ENCODE data around the gene MRPL57. TPM values are rescaled to one million over a fixed set of nuclear protein-coding genes. Genes with fewer than 3 reads are reported as not detected.
"Not testable (repeated sequence)": the region's sequence is repeated elsewhere in the genome, so short reads cannot be mapped to it uniquely, and the experiment has no call there.

MRPL57 gene
- 15.6 to 17.1 TPM (median 16.8 TPM) in 3 replicates for total RNA-seq

DNA sequence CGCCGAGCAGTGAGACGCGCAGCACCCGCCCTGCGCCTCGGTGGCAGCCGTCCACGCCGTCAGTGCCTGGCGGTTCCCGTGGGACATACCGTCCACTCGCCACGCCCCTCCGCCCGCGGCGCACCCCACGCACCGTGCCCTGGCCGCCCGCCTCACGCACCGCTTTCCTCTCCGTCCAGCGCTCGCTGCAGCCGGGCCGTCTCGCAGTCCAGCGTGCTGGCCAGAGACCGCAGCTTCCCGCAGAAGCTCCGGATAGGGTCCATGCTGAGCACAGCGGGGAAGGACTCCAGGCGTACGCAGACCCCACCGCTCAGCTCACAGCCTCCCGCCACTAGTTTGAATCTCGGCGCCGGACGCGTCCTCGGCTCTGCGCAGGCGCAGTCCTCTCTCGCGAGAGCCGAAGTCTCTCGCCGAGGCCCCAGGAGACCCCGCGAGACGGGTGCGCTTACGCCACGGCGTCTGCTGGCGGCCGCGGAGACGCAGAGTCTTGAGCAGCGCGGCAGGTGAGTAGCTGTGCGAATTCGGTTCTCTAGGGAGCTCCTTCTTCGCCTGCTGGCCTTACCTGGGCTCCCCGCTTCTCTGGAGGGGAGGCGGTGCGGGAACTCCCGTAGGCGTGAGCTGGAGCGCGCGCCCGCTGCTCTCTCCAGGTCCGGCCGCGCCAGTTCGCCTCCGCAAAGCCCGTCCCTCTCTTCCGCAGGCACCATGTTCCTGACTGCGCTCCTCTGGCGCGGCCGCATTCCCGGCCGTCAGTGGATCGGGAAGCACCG is at the start of gene MRPL57, which contains the start of gene SKA3:
TSS of gene MRPL57 (plus strand) at position 444 of the 767 bp plus-strand sequence. CDS start at position 703, 259 bp downstream.
TSS of gene SKA3 (minus strand) at position 338 of the 767 bp plus-strand sequence. CDS start at position 263, 75 bp downstream.
- TF ChIP-seq, protein P1, sequence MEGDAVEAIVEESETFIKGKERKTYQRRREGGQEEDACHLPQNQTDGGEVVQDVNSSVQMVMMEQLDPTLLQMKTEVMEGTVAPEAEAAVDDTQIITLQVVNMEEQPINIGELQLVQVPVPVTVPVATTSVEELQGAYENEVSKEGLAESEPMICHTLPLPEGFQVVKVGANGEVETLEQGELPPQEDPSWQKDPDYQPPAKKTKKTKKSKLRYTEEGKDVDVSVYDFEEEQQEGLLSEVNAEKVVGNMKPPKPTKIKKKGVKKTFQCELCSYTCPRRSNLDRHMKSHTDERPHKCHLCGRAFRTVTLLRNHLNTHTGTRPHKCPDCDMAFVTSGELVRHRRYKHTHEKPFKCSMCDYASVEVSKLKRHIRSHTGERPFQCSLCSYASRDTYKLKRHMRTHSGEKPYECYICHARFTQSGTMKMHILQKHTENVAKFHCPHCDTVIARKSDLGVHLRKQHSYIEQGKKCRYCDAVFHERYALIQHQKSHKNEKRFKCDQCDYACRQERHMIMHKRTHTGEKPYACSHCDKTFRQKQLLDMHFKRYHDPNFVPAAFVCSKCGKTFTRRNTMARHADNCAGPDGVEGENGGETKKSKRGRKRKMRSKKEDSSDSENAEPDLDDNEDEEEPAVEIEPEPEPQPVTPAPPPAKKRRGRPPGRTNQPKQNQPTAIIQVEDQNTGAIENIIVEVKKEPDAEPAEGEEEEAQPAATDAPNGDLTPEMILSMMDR (IDR thresholded peaks at IDR 0.05; ENCODE audit: unreplicated experiment) = no peak
- H3K9me3 Mint-ChIP-seq = no peaks in the 10 kb centered on the region
- H3K36me3 Mint-ChIP-seq = no peaks in the 10 kb centered on the region

GRCh38 chr13:21130116-21130515 is 46.3 kb upstream of the MRPL57 start:
- DNase-seq (ENCODE audit: low spot score in 2 of 2, unreplicated experiment in 2 of 2) = no peak
- Mint-ChIP-seq H3K9me3 (no peaks in the 10 kb centered on the region), H3K27me3 (ENCODE audit: low read depth) (no peaks in the 10 kb centered on the region), H3K27ac (no peak overlapping the region), H3K36me3 (no peaks in the 10 kb centered on the region), H3K4me3 (no peak overlapping the region), H3K4me1 (peaks cover 1% of the 10 kb centered on the region)
- TF ChIP-seq, protein P1 (IDR thresholded peaks at IDR 0.05; ENCODE audit: unreplicated experiment) = no peak

More for the DNA sequence above, at the start of gene MRPL57, which contains the start of gene SKA3:
- peak; percentile 94 to 98 for DNase-seq (ENCODE audit: low spot score in 2 of 2, unreplicated experiment in 2 of 2)
- peak within 1 kb of the TSS; percentile 98 for H3K27ac Mint-ChIP-seq
- H3K4me1 Mint-ChIP-seq = peaks cover 12% of the 10 kb centered on the region
- H3K27me3 Mint-ChIP-seq (ENCODE audit: low read depth) = no peaks in the 10 kb centered on the region
- H3K4me3 Mint-ChIP-seq = peak within 1 kb of the TSS; percentile 96

DNA sequence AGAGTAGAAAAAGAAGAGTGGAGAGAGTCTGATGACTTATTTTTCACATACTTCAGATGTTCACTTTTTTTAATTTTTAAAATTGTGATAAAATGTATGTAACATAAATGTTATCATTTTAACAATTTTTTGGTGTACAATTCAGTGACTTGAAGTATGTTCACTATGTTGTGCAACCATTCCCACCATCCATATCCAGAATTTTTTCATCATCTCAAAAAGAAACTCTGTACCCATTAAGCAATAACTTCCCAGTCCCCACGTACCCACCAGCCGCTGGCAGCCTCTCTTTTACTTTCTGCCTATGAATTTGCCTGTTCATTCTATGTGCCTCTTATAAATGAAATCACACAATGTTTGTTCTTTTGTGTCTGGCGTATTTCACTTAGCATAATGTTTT is 43.4 kb upstream of the MRPL57 start:
- Mint-ChIP-seq H3K27ac (no peak overlapping the region), H3K27me3 (ENCODE audit: low read depth) (no peaks in the 10 kb centered on the region)

GRCh38 chr13:21134475-21134874 is 42.0 kb upstream of the MRPL57 start:
- no peaks in the 10 kb centered on the region for H3K36me3 Mint-ChIP-seq
- DNase-seq (ENCODE audit: low spot score in 2 of 2, unreplicated experiment in 2 of 2) = no peak
- TF ChIP-seq, protein P1 (IDR thresholded peaks at IDR 0.05; ENCODE audit: unreplicated experiment) = no peak
- peaks cover 3% of the 10 kb centered on the region for H3K9me3 Mint-ChIP-seq
- H3K27ac Mint-ChIP-seq = no peak overlapping the region
- peaks cover 2% of the 10 kb centered on the region for H3K4me1 Mint-ChIP-seq
- no peak overlapping the region for H3K4me3 Mint-ChIP-seq
- no peaks in the 10 kb centered on the region for H3K27me3 Mint-ChIP-seq (ENCODE audit: low read depth)

More for the DNA sequence above, 43.4 kb upstream of the MRPL57 start:
- Mint-ChIP-seq H3K4me1 (peaks cover 1% of the 10 kb centered on the region), H3K36me3 (no peaks in the 10 kb centered on the region), H3K4me3 (no peak overlapping the region), H3K9me3 (peaks cover 3% of the 10 kb centered on the region)
- TF ChIP-seq, protein P1 (IDR thresholded peaks at IDR 0.05; ENCODE audit: unreplicated experiment) = no peak
- no peak for DNase-seq (ENCODE audit: low spot score in 2 of 2, unreplicated experiment in 2 of 2)

DNA sequence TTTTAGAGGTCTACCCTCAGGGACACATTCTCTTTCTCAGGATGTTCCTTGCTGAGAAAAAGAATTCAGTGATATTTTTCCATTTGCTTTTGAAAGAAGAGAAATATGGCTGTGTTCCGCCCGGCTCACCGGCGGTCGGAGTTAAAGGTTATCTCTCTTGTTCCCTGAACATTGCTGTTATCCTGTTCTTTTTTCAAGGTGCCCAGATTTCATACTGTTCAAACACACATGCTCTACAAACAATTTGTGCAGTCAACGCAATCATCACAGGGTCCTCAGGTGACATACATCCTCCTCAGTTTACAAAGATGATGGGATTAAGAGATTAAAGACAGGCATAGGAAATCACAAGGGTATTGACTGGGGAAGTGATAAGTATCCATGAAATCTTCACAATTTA is 40.6 kb upstream of the MRPL57 start:
- not testable (repeated sequence) for H3K4me3 Mint-ChIP-seq

DNA sequence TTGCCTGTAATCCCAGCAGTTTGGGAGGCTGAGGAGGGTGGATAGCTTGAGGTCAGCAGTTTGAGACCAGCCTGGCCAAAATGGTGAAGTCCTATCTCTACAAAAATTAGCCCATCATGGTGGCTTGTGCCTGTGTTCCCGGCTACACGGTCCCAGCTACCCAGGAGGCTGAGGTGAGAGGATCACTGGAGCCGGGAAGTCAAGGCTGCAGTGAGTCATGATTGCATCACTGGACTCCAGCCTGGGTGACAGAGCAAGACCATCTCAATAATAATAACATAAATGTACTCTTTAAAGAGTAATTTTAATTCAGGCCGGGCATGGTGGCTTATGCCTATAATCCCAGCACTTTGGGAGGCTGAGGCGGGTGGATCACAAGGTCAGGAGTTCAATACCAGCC is 38.8 kb upstream of the MRPL57 start:
- Mint-ChIP-seq H3K4me3 (no peak overlapping the region), H3K9me3 (peaks cover 3% of the 10 kb centered on the region), H3K27ac (no peak overlapping the region), H3K36me3 (peaks cover 4% of the 10 kb centered on the region), H3K27me3 (ENCODE audit: low read depth) (no peaks in the 10 kb centered on the region), H3K4me1 (peaks cover 16% of the 10 kb centered on the region)
- DNase-seq (ENCODE audit: low spot score in 2 of 2, unreplicated experiment in 2 of 2) = no peak
- TF ChIP-seq, protein P1 (IDR thresholded peaks at IDR 0.05; ENCODE audit: unreplicated experiment) = no peak

More for the DNA sequence above, 40.6 kb upstream of the MRPL57 start:
- H3K9me3 Mint-ChIP-seq; H3K36me3 Mint-ChIP-seq; H3K27ac Mint-ChIP-seq; H3K27me3 Mint-ChIP-seq (ENCODE audit: low read depth); DNase-seq (ENCODE audit: low spot score in 2 of 2, unreplicated experiment in 2 of 2): not testable (repeated sequence)
- peaks cover 12% of the 10 kb centered on the region for H3K4me1 Mint-ChIP-seq

Measured in mesothelial cell of epicardium (in vitro differentiated cells).